Hepatocyte (in vitro differentiated cells): Measurements from ENCODE around the gene TGIF2.

Source experiments
- EZH2 ChIP-seq: fragments of 200-600 bp; sonication (generic); IDR thresholded peaks from 2 replicates; pipeline ENCODE4 v1.6.1; 2016; ENCODE audit warnings: antibody characterized with exemption, mild to moderate bottlenecking, borderline replicate concordance
- EZH2phosphoT487 ChIP-seq: fragments of 200-600 bp; sonication (generic); IDR thresholded peaks from one replicate; pipeline ENCODE4 v1.6.1; 2018; ENCODE audit warnings: antibody characterized with exemption, mild to moderate bottlenecking, low read depth, moderate library complexity; ENCODE audit not compliant: unreplicated experiment, severe bottlenecking
- TF ChIP-seq, protein P1 (sequence below): fragments of 200-600 bp; sonication (generic); IDR thresholded peaks from 2 replicates; pipeline ENCODE4 v1.5.1; 2016; ENCODE audit warnings: antibody characterized with exemption, mild to moderate bottlenecking; ENCODE audit not compliant: poor library complexity

- TF ChIP-seq EZH2phosphoT487 (no peak), EZH2 (no peak)
- TF ChIP-seq, protein P1, sequence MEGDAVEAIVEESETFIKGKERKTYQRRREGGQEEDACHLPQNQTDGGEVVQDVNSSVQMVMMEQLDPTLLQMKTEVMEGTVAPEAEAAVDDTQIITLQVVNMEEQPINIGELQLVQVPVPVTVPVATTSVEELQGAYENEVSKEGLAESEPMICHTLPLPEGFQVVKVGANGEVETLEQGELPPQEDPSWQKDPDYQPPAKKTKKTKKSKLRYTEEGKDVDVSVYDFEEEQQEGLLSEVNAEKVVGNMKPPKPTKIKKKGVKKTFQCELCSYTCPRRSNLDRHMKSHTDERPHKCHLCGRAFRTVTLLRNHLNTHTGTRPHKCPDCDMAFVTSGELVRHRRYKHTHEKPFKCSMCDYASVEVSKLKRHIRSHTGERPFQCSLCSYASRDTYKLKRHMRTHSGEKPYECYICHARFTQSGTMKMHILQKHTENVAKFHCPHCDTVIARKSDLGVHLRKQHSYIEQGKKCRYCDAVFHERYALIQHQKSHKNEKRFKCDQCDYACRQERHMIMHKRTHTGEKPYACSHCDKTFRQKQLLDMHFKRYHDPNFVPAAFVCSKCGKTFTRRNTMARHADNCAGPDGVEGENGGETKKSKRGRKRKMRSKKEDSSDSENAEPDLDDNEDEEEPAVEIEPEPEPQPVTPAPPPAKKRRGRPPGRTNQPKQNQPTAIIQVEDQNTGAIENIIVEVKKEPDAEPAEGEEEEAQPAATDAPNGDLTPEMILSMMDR: no peak
These were observed 27.2 kb upstream of the TGIF2 start for GRCh38 chr20:36546111-36546736.
